Amygdala (tissue), 56 donors: Measurements from ENCODE around the gene BCAS3.
"Not testable (repeated sequence)": the region's sequence is repeated elsewhere in the genome, so short reads cannot be mapped to it uniquely, and the experiment has no call there.

ENCODE experiments used
- DNase-seq, 56 donors: peaks; one replicate each; lab custom pipeline; 2025; lab: John Stamatoyannopoulos, UW

The BCAS3 gene

DNA sequence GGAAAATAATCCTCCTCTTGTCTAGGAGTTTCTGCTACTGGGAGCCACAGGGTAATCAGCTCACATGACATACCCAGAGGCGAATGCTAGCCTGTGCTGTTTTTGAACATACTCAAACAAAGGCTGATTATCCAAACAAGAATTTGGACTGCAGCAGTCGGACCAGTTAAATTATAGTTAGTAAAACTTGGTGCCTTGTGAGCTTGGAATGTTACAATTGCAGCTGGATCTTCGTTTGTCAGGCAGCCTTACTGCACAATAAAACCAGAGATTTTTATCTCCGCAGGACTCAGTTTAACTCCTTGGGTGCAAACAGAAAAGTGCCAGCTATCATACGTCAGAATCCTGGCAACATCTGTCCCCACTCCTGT, 558.2 kb downstream of the BCAS3 start:
- peak in 14 of 56 donors; percentile 2 to 43 (median 16) for DNase-seq

- no peak for DNase-seq
Observed at GRCh38 chr17:61237275-61237674, 559.6 kb downstream of the BCAS3 start.

DNA sequence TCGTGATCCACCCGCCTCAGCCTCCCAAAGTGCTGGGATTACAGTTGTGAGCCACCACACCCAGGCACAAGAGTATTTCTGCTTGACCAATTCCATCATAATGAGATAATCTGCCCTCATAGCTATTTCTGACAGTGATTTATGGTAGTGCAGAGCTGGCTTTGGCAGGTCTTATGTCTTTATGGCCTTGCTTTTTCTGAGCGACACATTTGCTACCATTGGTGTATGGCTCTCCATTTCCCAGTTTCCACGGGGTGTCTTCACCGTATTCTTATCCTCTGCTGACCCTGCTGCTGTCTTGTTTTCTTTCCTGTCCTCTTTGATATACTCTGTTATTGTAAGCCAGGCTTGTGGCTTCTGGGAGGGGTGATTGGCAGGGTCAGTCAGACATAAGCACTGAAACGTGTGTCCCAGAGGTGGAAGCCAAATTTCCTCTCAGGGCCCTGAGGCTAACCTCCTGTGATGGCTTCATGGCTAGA, 560.8 kb downstream of the BCAS3 start:
- DNase-seq, result no peak

DNA sequence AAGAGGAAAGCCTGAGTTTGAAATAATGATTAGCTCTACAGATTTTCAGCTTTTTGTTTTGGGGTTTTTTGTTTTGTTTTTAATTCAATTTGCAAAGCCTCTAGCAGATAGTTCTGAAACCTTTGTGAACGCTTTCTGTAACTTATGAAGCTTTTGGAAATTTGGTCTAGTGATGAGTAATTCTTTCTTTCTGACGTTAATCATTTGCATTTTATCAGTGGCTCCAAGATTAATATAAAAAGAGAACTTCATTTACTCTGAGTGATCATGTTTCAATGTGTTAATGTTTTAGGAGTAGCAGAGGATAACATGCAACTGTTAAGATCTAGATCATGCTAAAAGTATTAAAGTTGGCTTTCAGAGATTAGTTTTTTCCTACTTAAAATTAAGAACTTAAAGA, 561.7 kb downstream of the BCAS3 start:
- no peak for DNase-seq

- no peak for DNase-seq
Observed at GRCh38 chr17:61239953-61240352, 562.3 kb downstream of the BCAS3 start.

DNA sequence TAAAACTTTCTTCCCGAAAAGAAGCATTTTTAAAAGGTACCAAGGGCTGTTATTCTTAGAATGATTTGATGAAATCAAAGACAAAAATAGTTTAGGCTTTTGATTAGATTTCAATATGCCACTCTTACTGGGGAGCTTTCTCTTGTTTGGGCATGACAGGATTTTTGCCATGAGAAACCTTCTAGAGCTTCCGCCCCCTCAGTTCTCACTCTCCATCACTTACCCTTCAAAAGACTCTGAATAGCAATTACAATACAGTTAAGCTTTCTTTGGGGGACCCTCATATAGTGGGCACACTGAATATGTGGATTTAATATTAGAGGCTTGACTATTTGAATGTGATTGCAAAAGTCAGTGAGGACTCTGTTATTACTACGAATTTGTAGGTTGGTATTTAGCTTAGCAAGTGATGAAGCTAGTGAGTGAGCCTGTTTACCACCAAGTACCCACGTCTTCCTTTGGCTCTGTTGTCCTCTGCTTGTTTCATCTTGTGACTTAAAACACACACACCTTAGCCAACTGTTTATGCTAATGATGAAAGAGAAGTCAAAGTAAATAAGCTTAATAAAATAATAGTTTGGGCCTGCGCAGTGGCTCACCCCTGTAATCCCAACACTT, 563.3 kb downstream of the BCAS3 start:
- no peak for DNase-seq

- DNase-seq, result not testable (repeated sequence)
Observed at GRCh38 chr17:61244988-61245387, 567.3 kb downstream of the BCAS3 start.

GRCh38 chr17:61245706-61246135, 568.1 kb downstream of the BCAS3 start:
- DNase-seq, result no peak

GRCh38 chr17:61247439-61247838, 569.8 kb downstream of the BCAS3 start:
- DNase-seq, result no peak

DNA sequence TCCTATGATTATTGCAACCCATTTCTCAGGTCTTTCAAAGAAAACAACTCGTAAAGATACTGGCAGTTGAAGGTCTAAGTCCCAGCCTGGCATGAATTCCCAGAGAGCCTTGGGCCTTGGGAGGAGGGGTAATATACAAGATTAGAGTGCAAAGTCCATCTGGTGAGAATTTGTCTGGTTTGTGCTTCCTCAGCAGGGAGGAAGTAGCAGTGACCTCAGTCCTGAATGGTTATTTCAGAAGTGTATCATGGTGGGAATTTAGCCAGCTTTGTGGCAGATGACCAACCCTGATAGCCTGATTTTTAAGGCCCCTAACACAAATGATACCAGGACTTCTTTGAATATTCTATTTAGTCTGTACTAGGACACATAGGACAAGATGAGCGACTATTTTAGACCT, 570.7 kb downstream of the BCAS3 start:
- no peak for DNase-seq

DNA sequence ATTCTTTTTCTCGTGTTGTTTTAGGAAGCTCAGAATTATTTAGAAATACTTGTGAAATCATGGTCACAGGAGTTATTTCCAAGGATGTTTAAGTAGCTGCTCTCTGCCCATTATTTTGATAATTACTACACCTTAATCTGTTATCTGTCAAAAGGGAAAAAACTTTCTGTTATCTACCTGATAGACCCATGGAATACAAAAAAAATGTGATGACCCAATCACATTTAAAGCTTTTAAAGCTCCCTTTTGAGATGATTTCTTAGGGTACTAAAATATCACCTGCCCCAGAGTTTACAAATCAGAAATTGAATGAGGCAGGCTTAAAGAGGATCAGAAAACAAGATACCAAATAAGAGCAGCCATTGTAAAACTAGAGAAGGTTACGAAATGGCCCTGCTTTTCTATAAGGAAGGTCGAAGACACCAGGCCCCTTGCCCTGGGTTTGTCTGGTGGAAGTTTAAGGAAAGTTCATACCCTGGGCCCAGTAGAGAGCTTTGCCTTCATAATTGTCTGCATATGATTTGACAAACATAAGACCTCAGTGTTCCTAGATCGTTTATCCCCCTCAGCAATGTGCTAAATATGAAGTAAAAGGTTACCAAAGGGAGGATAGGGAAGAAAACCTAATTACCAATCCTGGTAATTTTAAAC, 572.1 kb downstream of the BCAS3 start:
- DNase-seq, result no peak

- DNase-seq, result no peak
Observed at GRCh38 chr17:61250335-61250890, 572.8 kb downstream of the BCAS3 start.

- DNase-seq, result peak in 35 of 56 donors; percentile 0 to 62 (median 24)
Observed at GRCh38 chr17:61251939-61252865, 574.6 kb downstream of the BCAS3 start.

DNA sequence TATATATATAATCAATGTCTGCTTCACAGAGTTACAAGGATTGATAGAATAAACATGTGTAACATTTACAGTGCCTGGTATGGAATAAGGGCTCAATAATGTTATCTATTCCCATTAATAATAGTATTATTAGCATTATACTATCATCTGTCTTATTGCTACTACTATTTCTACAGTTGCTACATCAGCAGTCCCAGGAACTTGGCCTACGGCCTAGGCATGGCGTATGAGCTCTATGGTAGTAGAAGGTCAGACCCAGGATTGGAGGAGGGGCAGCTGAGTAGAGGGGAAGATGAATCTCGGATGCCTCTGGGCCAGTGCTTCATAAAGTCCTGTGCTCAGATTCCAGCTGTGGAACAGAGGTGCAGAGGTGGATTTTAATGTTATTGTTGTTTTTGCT, 575.7 kb downstream of the BCAS3 start:
- no peak for DNase-seq

DNA sequence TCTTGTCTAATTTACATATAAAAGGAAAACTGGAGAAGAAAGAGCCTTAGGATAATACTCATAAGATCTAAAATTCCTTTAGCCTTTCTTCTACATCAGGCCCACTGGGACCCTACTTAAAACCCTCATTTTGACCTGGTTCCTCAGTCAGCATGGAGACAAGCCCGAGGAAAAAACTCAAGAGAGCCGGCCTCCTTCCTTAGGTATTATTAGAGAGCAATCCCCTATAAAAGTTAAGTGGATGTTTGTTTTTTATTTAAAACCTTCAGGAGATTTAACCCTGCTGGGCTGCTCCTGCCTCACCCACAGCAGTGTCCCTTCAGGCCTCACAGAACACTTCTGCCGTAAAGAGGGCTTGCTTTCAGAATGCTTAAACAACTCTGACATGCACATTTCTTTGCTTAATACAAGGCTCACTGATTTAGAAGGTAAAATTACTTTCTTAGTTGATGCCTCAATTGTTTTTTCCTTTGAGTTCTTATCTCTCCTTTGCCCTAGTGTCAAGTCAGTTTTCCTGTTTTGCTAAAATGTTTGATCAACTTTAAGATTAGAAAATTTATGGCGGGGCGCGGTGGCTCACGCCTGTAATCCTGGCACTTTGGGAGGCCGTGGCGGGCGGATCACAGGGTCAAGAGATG, 576.4 kb downstream of the BCAS3 start:
- DNase-seq, result no peak

GRCh38 chr17:61254904-61255303, 577.3 kb downstream of the BCAS3 start:
- no peak for DNase-seq

GRCh38 chr17:61255647-61256046, 578.0 kb downstream of the BCAS3 start:
- no peak for DNase-seq

DNA sequence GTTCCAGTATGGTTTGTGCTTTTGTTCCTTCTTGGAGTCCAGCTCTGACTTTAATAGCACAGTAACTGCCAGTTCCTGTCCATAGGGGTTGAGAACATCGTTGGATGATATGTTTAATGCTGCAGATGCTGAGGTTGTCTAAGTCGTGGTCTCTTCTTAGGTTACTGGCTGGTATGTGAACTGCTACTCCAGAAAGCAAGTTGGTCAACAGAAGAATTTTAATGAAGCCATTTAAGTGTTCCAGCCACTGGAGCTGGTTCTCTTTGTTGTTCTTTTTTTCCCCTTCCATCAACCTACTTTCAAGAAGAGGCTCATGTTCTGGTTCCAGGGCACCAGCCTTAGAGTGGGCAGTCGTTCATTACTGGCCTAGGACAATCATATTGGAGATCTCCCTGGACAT, 581.7 kb downstream of the BCAS3 start:
- DNase-seq, result no peak

- DNase-seq, result no peak
Observed at GRCh38 chr17:61260071-61260797, 582.6 kb downstream of the BCAS3 start.
